HL-60 (cell line): ENCODE data around the gene SH2D3C.

Experiments
- CTCF ChIP-seq: IDR thresholded peaks from one replicate; pipeline ENCODE4 v1.5.1; 2011; ENCODE audit warnings: low read length, control low read depth, inconsistent platforms; ENCODE audit not compliant: insufficient read depth
- POLR2AphosphoS5 ChIP-seq: IDR thresholded peaks from 2 replicates; pipeline ENCODE4 v1.6.1; 2012; ENCODE audit warnings: low read depth
- SPI1 ChIP-seq: IDR thresholded peaks from 2 replicates; pipeline ENCODE4 v1.6.1; 2012; ENCODE audit warnings: low read depth, mild to moderate bottlenecking, borderline replicate concordance

- TF ChIP-seq CTCF = no peak
- TF ChIP-seq POLR2AphosphoS5 = no peak
- no peak for TF ChIP-seq SPI1
Measured at GRCh38 chr9:127826253-127826913, 47.9 kb upstream of the SH2D3C start.
